NCI-H748 (cell line): ENCODE results near the gene DNAH2.

ENCODE experiments used
- DNase-seq: peaks from one replicate; lab custom pipeline; 2025; ENCODE audit not compliant: unreplicated experiment; lab: John Stamatoyannopoulos, UW

Gene DNAH2

GRCh38 chr17:7703584-7704479 lies 13.7 kb upstream of the DNAH2 start:
- DNase-seq = peak; percentile 99

DNA sequence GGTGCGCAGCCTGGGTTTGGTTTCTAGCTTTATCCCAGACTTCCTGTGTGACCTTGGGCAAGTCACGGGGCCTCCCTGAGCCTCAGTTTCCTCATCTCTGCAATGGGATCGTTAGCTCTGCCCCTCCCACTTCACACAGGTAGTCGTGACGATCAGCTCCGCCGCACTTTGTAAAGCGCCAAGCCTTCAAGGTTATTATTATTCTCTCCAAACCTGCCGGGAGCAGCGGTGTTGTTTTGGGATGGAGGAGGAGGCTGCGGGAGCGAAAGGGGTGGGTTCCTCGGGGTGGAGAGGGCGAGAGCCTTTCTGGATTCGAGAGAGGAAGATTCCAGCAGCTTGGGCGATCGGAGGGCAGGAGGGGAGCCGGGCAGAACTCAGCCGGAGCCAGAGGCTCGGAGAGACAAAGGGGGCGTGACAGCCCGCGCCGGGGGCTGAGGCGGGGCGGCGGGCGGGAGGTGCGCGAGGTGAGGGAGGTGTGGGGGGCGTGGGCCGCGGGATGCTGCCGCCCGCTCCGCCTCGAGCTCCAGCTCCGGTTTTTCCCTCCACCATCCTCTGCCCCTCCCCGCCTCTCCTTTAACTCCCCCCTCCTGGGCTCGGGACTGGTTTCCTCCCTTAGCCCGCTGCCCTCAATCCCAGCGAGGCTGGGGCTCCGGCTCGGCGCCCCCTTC lies 12.8 kb upstream of the DNAH2 start, which contains the start of gene EFNB3:
EFNB3 (plus strand) TSS at position 602 of the 668 bp plus-strand sequence. CDS start 397 bp downstream, outside the sequence.
- peak; percentile 78 for DNase-seq

DNA sequence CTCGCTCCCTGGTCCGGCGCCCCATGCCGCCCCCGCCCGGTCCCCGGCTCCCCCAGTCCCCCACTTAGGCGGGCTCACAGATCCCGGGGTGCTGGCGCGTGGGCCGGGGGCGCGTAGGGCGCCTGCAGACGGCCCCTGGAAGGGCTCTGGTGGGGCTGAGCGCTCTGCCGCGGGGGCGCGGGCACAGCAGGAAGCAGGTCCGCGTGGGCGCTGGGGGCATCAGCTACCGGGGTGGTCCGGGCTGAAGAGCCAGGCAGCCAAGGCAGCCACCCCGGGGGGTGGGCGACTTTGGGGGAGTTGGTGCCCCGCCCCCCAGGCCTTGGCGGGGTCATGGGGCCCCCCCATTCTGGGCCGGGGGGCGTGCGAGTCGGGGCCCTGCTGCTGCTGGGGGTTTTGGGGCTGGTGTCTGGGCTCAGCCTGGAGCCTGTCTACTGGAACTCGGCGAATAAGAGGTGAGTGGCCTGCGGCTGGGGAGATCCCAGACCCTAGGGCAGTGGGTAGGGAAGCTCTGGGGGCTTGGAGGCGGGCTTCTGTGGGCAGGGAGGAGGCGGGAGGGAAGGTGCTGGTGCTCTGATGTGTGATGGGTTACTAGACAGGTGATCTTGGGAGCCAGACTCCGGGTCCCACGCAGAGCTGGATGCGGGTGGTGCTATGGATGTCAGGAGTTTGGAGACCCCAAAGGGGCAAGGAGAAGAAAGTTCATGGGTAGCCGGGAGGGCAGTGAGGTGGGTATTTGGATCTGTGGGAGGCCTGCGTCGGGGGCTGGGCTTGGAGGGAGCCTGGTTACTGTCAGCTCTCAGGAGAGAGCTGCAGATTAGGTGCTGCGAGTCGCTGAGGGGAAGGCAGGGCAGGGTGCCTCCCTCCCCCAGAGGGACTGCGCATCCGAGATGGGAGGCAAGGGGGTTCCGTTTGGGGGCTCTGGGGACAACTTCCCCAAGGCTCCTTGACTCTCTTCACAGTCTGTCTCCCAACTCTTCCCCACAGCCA lies 12.0 kb upstream of the DNAH2 start:
- no peak for DNase-seq

- DNase-seq = no peak
Measured at GRCh38 chr17:7706631-7707354, 10.8 kb upstream of the DNAH2 start.

DNA sequence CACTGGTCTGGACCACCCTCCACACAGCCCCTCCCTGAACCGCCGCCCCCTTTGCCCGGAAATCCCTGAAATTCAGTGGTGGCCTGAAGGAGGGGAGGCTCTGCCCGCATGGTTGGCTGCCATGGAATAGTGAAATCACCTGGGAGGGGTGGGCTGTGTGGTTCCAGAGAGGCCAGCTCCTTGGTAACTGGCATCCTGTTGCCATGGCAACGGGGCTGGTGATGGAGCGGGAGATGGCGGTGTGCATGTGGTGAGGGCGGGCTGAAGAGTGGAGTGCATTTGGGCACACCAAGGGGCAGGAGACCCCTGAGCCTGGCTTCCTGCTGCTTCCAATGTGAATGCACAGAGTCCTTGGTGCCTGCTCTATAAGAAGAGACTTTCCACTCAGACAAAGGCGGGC lies 10.1 kb upstream of the DNAH2 start:
- peak; percentile 84 for DNase-seq

- DNase-seq = no peak
Measured at GRCh38 chr17:7707858-7708750, 9.4 kb upstream of the DNAH2 start.

GRCh38 chr17:7709031-7709430 lies 8.5 kb upstream of the DNAH2 start:
- DNase-seq = no peak

GRCh38 chr17:7710301-7710700 lies 7.2 kb upstream of the DNAH2 start:
- no peak for DNase-seq

DNA sequence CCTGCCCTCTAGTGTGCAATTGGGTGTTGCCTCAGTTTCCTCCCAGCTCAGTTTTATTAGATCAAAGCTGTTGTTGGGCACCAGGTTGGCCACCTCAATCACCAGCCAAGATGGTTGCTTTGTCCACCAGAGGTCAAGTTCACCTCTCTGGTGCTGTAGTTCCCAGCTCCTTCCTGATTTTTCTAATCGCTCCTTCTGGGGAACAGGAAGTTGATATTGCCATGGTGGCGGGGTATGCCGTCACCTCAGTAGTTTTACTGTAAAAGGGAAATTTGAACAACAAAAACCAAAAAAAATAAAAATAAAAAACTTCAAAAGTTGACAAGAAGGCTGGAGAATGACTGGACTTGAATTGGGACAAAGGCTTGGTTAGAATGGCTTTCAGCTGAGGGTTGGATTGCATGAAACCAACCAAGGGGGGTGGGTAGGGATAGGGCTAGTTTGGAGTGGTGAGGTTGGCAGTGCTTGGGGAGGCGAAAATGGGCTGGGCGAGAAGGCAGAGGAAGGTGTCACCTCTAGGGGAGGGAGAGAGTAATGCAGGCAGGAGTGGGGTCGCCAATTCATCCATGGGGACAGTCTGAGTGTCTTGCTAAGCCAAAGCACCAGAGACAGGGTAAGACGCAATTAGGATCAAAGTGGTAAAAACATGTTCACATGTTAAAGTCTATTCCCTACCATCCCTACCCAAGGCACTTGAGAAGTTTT lies 6.3 kb upstream of the DNAH2 start:
- DNase-seq = peak; percentile 25

DNA sequence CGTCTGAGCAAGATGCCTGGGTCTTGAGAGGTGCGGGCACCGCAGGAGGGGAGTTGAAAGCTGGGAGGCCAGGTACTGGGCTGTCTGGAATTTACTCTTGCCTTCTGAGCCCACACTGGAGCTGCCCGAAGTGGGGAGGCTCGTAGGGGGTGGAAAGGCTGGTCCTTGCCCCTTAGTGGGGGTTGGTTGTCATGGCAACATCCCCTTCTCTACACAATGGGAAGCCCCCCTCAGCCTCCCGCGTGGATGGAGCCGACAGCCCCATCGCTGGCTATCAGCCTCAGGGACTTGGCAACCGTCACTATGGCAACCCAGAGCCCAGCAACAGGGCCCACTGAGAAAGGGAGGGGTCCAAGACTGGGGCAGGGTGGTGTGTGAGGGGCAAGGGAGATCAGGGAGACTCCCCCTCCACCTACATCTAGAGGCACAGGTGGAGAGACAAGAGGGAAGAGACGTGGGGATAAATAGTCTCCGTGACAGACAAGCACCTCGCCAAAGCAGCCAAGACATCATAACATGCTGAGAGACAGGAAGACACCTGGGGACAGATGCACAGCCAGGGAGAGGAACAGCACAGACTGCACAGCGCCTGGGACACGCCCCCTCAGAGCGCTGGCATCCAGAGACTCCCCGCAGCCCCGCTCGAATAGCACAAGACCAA lies 5.3 kb upstream of the DNAH2 start:
- DNase-seq = peak; percentile 91

- no peak for DNase-seq
Measured at GRCh38 chr17:7713782-7714181, 3.8 kb upstream of the DNAH2 start.

DNA sequence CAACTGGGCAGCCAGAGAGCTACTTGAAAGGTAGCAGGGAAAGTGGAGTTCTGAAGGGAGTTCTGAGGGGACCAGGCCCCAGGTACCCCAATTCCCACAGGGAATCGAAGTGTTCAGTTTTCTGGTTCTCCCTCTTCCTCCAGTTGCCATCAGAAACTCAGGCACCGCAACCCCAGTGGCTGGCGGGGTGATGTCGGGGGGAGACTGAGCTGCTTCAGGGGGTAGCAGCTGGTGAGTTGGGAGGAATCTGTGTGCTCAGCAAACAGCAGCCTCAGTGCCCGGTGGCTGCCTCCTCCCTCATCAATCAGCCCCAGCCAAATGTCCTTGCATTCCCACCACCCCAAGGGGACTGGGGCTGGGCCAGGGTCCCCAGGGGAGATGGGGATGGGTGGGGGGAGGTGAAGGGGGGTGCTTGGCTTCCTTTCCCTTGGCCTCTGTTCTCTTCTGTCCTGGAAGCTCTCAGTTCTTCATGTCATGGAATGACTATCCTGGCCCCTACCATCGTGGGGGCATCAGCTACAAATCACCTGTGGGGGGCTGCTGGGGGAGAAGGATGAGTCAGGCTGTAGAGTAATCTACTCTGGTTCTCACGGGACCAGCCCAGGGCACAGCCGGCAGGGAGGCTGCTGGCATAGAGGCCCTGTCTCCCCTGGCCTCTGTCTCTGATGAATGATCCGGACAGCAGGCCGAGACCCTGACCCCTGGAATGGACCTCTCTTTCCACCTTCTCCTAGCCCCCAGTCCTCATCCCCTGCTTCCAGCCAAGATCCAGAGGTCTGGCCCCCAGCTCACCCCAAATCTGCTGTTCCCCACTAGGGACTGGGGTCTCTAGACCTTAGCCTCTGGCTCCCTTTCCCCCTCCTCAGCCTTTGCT lies 2.6 kb upstream of the DNAH2 start:
- no peak for DNase-seq

- DNase-seq = peak; percentile 64
Measured at GRCh38 chr17:7715936-7716886, 1.3 kb upstream of the DNAH2 start.

DNA sequence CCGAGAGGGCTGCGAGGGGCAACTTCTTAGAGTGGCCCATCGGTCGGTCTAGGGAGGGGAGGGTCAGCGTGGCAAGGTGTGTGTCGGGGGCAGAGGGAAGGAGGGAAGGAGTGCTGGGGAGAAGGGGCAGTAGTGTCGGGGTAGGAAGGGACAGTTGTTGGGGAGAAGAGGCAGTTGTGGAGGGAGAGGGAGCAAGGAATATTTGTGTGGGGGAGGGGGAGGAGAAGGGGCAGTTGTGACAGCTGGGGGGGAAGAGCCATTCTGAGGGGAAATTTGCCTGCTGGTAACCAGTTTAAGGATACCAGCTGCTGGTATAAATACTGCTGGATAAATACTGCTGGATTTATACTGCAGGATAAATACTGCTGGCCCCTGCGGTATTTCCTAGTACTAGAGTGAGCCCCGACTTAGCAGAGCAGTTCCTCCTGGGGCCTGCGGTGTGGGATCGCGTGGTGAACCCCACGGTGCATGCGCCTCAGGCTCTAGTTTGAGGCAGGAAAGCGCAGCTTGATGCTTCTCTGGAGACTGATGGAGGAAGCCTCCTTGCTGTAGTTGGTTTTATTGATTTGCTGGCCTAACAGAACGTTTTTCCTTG lies 309 bp downstream of the DNAH2 start:
- DNase-seq = no peak

DNA sequence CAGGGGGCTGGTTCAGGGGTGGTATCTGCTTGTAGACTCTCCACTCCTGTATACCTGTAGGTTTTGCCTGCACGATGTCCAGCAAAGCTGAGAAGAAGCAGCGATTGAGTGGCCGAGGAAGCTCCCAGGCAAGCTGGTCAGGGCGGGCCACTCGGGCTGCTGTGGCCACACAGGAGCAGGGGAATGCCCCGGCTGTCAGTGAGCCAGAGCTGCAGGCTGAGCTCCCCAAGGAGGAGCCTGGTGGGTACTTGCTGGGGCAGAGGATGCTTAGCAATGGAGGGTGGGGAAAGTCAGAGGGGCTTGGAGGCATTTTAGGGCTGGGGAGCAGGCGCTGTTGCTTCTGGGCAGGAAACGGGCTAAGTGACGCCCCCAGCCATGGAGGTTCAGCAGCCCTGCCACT lies 2.1 kb downstream of the DNAH2 start:
- no peak for DNase-seq

- DNase-seq = peak; percentile 86
Measured at GRCh38 chr17:7720125-7720524, 2.6 kb downstream of the DNAH2 start.
